RCC 7860 (cell line): Measurements from ENCODE around the gene ERCC1.
A peak's percentile ranks its signal among the peaks of the same experiment; 100 is the strongest.

Experiments
- DNase-seq: peaks from one replicate; pipeline ENCODE4 v3.0.0-alpha.2; 2015; ENCODE audit warnings: low spot score
- FAIRE-seq: peaks from 2 replicates; lab custom pipeline; 2012; peaks lifted over from hg19 to GRCh38; lab: Jason Lieb, UNC

Gene ERCC1

DNA sequence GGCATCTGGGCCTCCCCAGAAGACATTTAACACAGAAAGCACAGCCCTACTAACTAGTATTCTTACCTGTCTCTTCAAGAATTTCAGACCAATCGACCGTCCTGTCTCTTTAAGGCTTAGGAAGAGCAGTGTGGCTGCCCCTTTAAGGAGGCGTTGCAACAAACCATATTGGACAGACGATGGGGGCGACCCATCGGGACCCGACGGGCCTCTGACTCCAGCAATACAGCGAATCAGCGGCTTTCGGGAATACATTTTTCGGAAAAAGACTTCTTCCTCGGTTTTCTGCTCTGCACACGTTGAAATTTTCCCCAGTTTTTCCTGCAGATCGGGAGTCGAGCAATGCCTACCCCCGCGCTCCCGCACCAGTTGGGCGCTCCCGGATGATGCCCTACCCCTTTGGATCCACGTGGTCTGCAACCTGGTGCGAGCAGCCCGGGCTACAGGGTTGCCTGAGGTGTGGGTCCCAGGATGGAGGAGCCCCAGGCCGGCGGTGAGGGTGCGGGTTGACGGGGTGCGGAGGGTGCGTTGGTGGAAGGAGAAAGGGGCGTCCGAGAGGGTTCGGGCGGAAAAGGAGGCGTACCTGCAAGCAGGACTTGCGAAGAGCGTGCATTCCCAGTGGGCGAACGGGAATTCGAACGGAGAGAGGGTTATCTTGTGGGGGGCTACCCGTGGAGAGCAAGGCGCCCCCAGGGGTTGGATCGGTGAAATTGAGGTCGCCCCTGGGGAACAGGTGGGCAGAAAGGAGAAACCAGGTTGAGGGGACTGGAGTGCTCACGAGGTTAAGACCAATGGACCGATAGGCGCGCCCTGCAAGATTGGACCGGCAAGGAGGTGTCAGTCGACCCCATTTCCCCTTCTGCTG lies 17.3 kb downstream of the ERCC1 start, which contains the start of gene POLR1G:
POLR1G (plus strand) TSS at position 419 of the 865 bp plus-strand sequence; CDS start at position 472, 53 bp downstream.
- FAIRE-seq, result no peak
- DNase-seq, result peak; percentile 70

- DNase-seq (peak; percentile 79), FAIRE-seq (no peak)
Measured at GRCh38 chr19:45405435-45406225, 18.1 kb downstream of the ERCC1 start.

DNA sequence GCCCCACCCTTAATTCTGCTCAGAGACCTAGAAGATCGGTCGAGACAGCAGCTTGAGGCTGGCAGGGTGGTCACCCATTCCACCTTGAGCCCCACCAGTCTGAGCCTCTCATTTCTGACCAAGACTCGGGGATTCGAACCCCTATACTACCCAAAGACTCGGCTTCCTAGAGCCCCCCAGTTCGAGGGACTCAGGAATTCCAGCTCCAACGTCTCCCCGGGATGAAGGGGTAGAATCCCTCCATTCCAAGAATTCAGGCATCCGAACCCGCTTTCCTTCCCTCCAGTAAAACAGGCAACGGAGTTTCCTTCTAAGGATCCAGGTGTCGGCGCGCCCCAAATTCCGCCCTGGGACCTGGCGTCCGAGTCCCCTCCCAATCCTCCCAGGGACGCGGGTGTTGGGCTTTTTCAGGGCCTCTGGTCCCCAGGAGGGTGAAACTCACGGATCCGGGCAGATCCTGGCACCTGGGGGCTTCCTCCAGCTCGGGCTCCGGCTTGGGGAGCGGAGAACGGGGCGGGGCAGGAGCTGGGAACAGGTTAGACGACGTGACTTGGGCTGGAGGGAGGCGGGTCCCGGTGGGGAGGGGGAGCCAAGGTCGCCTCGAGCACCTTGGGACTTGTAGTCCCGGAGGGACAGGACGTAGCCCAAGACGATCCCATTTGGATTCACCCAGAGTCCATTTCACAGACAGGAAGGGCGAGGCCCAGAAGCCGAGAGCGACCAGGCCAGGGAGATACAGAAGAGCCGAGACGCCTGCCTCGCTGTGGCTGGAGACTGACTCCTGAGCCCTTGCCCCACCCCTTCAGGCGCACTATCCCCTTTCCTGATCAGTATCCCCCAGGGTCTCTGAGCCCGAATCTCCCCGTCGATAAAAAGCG lies 18.9 kb downstream of the ERCC1 start, which contains the start of gene PPP1R13L:
PPP1R13L (minus strand) TSS at position 513 of the 878 bp plus-strand sequence. CDS start 6,751 bp downstream, outside the sequence.
- FAIRE-seq, result peak; percentile 39
- peak; percentile 84 for DNase-seq

- FAIRE-seq, result no peak
- DNase-seq, result peak; percentile 61
Measured at GRCh38 chr19:45403781-45404556, 19.7 kb downstream of the ERCC1 start.

- DNase-seq (no peak), FAIRE-seq (no peak)
Measured at GRCh38 chr19:45403272-45403671, 20.4 kb downstream of the ERCC1 start.

GRCh38 chr19:45402298-45403061 lies 21.2 kb downstream of the ERCC1 start:
- DNase-seq, result no peak
- FAIRE-seq, result no peak

- DNase-seq (no peak), FAIRE-seq (no peak)
Measured at GRCh38 chr19:45401815-45402214, 21.9 kb downstream of the ERCC1 start.

DNA sequence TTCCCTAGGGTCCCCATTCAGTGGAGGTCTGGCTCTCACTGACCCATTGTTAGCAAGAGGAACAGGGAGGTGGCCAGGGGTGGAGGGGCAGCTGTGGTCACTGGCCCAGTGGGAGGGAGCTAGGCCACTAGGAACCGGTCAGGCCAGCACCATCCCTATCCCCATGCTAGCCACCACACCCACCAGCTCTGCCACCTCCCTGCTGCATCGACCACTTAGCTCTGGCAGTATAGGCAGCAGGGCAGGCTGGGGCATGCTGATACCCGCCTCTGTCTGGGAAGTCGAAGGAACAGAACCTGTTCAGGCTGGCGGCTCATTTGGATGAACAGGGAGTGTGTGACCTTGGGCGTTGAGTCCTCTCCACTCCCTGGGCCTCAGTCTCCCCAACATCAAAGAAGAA lies 23.5 kb downstream of the ERCC1 start:
- FAIRE-seq, result no peak
- DNase-seq, result no peak

GRCh38 chr19:45395821-45396617 lies 27.7 kb downstream of the ERCC1 start:
- DNase-seq (no peak), FAIRE-seq (no peak)

DNA sequence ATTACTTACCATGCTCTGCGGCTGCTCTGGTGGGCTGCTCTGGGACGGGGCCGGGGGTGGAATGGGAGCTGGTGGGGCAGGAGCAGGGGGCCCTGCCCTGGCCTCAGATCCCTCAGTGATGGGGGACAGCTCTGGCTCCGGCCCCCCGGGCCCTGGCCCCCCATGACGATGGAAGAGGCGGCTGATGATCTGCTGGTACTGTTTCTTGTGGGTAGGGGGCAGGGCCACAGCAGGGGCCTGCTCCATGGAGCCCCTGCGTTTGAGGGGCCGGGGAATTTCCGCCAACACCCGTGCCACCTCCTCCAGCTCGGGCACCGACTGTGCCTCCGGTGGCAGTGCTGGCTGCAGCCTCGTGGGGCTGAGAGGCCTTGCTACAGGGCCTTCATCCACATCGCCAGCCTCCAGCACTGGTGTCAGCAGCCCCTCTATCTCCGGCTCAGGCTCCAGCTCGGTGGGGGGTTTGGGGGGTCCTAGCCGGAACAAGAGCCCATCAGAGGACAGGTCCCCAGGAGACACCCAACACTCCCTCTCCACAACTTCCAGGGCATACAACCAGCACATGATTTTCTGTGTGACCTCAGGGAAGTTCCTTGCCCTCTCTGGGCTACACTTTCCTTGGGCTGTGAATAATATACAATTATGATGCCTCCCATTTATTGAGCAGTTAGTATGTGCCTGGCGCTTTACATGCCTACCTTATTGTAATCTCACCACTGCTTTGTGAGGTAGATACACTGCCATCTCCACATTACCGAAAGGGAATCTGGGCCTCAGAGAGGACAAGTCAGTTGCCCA lies 31.6 kb downstream of the ERCC1 start:
- DNase-seq, result no peak
- no peak for FAIRE-seq

DNA sequence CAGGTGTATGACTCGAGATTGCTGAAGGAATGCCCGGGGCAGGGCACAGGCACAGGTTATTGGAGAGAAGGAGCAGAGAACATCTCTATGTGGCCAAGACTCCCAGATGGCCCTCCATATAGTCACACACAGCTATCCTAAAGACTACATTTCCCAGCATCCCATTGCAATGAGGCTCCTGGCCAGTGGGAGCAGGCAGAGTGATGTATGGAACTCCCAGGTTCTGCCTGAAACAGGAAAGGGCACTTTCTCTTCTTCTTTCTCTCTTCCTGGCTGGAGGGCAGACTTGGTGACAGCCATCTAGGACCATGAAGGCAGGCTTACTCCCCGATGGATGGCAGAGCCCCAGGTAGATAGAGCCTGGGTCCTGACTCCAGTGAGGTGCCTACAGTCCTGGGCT lies 32.4 kb downstream of the ERCC1 start:
- FAIRE-seq, result no peak
- DNase-seq, result no peak

DNA sequence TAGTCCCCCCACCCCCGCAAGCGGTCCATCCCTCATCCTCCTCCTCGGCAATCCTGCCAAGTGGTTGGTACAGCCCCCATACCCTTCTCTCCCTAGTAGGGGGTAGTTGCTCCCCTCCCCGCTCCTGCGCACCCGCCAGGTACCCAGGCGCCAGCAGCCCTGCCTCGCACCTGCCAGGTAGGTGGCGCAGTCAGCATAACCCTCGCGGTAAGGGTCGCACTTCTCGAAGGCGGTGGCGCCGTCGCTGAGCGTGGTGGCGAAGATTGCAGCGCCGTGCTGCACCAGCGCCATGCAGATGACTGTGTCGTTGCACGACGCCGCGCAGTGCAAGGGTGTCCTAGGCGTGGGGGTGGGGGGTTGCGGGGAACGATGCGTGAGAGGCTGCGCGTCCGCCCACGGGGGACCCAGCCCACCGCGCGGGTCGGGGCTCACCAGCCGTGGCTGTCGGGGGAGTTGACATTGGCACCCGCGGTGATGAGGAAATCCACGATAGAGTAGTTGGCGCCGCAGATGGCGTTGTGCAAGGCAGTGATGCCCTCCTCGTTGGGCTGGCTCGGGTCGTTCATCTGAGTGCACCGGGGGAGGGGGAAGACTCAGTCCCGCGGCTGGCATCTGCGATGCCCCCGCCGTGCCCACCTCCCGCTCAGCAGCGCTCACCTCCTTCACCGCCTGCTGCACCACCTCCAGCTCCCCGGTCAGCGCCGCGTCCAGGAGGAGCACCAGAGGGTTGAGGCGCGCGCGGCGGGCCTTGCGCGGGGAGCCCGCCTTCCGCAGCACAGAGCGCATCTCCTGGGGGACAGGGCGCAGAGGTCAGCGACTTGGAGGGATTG lies 38.1 kb downstream of the ERCC1 start:
- DNase-seq, result no peak
- FAIRE-seq, result no peak

DNA sequence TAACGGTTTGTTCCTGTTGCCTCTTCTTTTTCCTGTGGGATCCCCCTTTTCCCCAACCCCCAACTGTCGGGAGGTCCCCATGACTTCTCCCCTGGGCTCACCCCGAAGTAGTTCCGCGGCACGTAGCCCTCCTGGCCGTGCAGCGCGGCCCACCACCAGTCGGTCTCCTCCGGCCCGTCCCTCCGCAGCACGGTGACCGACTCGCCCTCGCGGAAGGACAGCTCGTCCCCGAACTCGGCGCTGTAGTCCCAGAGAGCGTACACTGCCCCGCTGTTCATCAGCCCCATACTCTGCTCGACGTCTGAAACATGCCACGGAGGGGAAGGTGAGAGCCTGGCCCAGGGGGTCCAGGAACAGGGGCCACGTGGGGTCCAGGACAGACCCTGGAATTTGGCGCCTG lies 41.3 kb downstream of the ERCC1 start:
- DNase-seq, result no peak
- no peak for FAIRE-seq

DNA sequence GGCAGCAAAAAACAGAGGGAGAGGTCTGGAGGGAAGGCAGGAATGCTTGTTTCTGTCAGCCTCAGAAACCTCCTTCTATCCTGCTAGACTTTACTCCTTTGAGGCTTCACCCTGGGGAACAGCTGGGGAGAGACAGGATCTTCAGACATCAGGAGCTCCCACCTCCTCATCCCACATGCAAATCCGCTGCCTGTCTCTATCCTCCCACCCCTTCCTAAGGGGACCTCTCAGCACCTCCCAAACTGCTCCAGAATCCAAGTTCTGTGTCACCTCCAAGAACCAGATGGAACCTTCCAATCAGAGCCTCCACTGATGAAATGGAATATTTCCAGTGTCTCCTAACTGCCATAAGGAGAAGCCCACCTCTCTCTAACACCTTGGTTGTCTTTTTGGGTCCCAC lies 43.6 kb downstream of the ERCC1 start:
- no peak for FAIRE-seq
- no peak for DNase-seq

DNA sequence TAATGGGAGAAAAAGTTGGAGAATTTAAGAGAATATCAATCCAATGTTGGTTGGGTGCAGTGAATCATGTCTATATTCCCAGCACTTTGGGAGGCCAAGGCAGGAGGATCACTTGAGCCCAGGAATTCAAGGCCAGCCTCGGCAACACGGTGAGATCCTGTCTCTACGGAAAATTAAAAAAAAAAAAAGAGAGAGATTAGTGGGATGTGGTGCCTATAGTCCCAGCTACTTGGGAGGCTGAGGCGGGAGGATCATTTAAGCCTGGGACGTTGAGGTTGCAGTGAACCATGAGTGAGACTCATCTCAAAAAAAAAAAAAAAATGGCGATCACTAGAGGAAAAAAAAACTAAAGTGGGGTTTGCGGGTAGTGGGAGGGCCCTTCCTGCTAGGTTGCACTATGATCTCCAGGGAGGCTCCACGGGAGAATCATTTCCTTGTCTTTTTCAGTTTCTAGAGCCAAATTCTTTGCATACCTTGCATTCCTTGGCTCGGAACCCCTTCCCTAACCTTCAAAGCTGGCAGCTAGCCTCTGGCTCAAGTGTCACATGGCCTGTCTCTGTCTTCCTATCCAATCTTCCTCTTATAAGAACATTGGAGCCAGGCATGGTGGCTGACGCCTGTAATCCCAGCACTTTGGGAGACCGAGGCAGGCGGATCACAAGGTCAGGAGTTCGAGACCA lies 47.5 kb downstream of the ERCC1 start:
- FAIRE-seq, result peak; percentile 92
- DNase-seq, result peak; percentile 97
